ENCODE results near the gene GDPD4.

GDPD4 gene

GRCh38 chr11:77191823-77192495 is 109.5 kb downstream of the GDPD4 start (continued):
- TF ChIP-seq ZNF280D (tag by site-specific recombination; IDR thresholded peaks at IDR 0.05) (0 out of 2 replicates have a peak, but pooled peaks have one; percentile 29), ZBTB10 (tag by site-specific recombination; IDR thresholded peaks at IDR 0.05) (no peak), ZNF558 (tag by site-specific recombination; IDR thresholded peaks at IDR 0.05) (no peak), ZNF214 (tag by site-specific recombination; IDR thresholded peaks at IDR 0.05; ENCODE audit: borderline replicate concordance) (no peak), ZNF548 (tag by site-specific recombination; IDR thresholded peaks at IDR 0.05) (no peak), ZNF239 (tag by site-specific recombination; IDR thresholded peaks at IDR 0.05) (no peak), ZBTB44 (tag by site-specific recombination; IDR thresholded peaks at IDR 0.05) (no peak), ZNF530 (tag by site-specific recombination; IDR thresholded peaks at IDR 0.05; ENCODE audit: low read depth) (no peak), ZNF24 (tag by site-specific recombination; IDR thresholded peaks at IDR 0.05) (no peak), ZIC2 (tag by site-specific recombination; IDR thresholded peaks at IDR 0.05) (peak; percentile 75), ZNF610 (tag by site-specific recombination; IDR thresholded peaks at IDR 0.05; ENCODE audit: borderline replicate concordance) (0 out of 2 replicates have a peak, but pooled peaks have one; percentile 39), ZNF660 (tag by site-specific recombination; IDR thresholded peaks at IDR 0.05) (no peak), KLF8 (tag by site-specific recombination; IDR thresholded peaks at IDR 0.05) (peak; percentile 58), ZBTB49 (tag by site-specific recombination; IDR thresholded peaks at IDR 0.05; ENCODE audit: low read depth) (no peak), ZNF600 (tag by site-specific recombination; IDR thresholded peaks at IDR 0.05) (no peak), ZNF140 (tag by site-specific recombination; IDR thresholded peaks at IDR 0.05) (no peak), ZNF335 (tag by site-specific recombination; conservative IDR thresholded peaks at IDR 0.05) (peak; percentile 85), ZFP37 (tag by site-specific recombination; IDR thresholded peaks at IDR 0.05) (peak; percentile 92), ZNF155 (tag by site-specific recombination; IDR thresholded peaks at IDR 0.05) (no peak), KLF10 (tag by site-specific recombination; IDR thresholded peaks at IDR 0.05) (no peak), OVOL3 (tag by site-specific recombination; IDR thresholded peaks at IDR 0.05) (no peak), ZNF175 (tag by site-specific recombination; IDR thresholded peaks at IDR 0.05) (no peak), ZNF473 (tag by site-specific recombination; IDR thresholded peaks at IDR 0.05) (no peak), ZNF664 (tag by site-specific recombination; IDR thresholded peaks at IDR 0.05) (no peak), KLF16 (tag by site-specific recombination; IDR thresholded peaks at IDR 0.05) (0 out of 2 replicates have a peak, but pooled peaks have one; percentile 38), ZNF114 (tag by site-specific recombination; IDR thresholded peaks at IDR 0.05) (no peak), ZNF248 (tag by site-specific recombination; IDR thresholded peaks at IDR 0.05) (no peak), ZNF311 (tag by site-specific recombination; IDR thresholded peaks at IDR 0.05; ENCODE audit: borderline replicate concordance) (no peak), FEZF1 (tag by site-specific recombination; IDR thresholded peaks at IDR 0.05) (no peak), SETDB1 (IDR thresholded peaks at IDR 0.05; ENCODE audit: insufficient read length, low read length) (no peak)

Measured in HEK293 (cell line).